Activated gamma-delta T cell (primary cell): ENCODE measurements around the gene C1QTNF6.
"Not testable (repeated sequence)": the region's sequence is repeated elsewhere in the genome, so short reads cannot be mapped to it uniquely, and the experiment has no call there.

ENCODE experiments used
- DNase-seq: peaks from one replicate; lab custom pipeline; 2025; lab: John Stamatoyannopoulos, UW

C1QTNF6 gene

GRCh38 chr22:37176464-37177061 is 11.5 kb downstream of the C1QTNF6 start:
- no peak for DNase-seq

GRCh38 chr22:37175414-37176281 is 12.4 kb downstream of the C1QTNF6 start:
- no peak for DNase-seq

- no peak for DNase-seq
Measured at GRCh38 chr22:37174964-37175363, 13.1 kb downstream of the C1QTNF6 start.

GRCh38 chr22:37173709-37174108 is 14.3 kb downstream of the C1QTNF6 start:
- no peak for DNase-seq

- DNase-seq, result no peak
Measured at GRCh38 chr22:37172266-37173245, 15.5 kb downstream of the C1QTNF6 start.

GRCh38 chr22:37171662-37172061 is 16.4 kb downstream of the C1QTNF6 start:
- DNase-seq, result no peak

GRCh38 chr22:37170689-37171405 is 17.2 kb downstream of the C1QTNF6 start:
- DNase-seq, result not testable (repeated sequence)

GRCh38 chr22:37169947-37170688 is 17.9 kb downstream of the C1QTNF6 start:
- DNase-seq, result no peak

GRCh38 chr22:37169406-37169805 is 18.6 kb downstream of the C1QTNF6 start:
- DNase-seq, result no peak

GRCh38 chr22:37167981-37168647 is 19.9 kb downstream of the C1QTNF6 start:
- no peak for DNase-seq

- no peak for DNase-seq
Measured at GRCh38 chr22:37167176-37167980, 20.7 kb downstream of the C1QTNF6 start.

- DNase-seq, result peak; percentile 52
Measured at GRCh38 chr22:37166675-37167066, 21.4 kb downstream of the C1QTNF6 start.

GRCh38 chr22:37165940-37166674 is 21.9 kb downstream of the C1QTNF6 start:
- no peak for DNase-seq

- DNase-seq, result no peak
Measured at GRCh38 chr22:37165066-37165465, 23.0 kb downstream of the C1QTNF6 start.

- DNase-seq, result no peak
Measured at GRCh38 chr22:37164505-37164887, 23.6 kb downstream of the C1QTNF6 start.

- peak; percentile 35 for DNase-seq
Measured at GRCh38 chr22:37163575-37164504, 24.2 kb downstream of the C1QTNF6 start.

GRCh38 chr22:37163096-37163489 is 25.0 kb downstream of the C1QTNF6 start:
- no peak for DNase-seq
